Mucosa of descending colon (tissue), 3 donors: ENCODE data around the gene RHBDF2. TPM values are rescaled to one million over a fixed set of nuclear protein-coding genes. Genes with fewer than 3 reads are reported as not detected.

ENCODE experiments used
- ATAC-seq: fragments of 200-7000 bp; cut with Tn5 transposase; one replicate; pipeline ENCODE4 v1.9.1; 2020; ENCODE audit warnings: mild to moderate bottlenecking, moderate library complexity
- DNase-seq, 3 donors: peaks; one replicate each; pipeline ENCODE4 v3.0.0-alpha.2; 2020
- H3K36me3 ChIP-seq: fragments of 200-600 bp; one replicate; pipeline ENCODE4 v1.8.0; 2021; ENCODE audit warnings: low read depth, mild to moderate bottlenecking
- H3K4me1 ChIP-seq: fragments of 200-600 bp; one replicate; pipeline ENCODE4 v1.8.0; 2021; ENCODE audit warnings: low read depth, mild to moderate bottlenecking
- H3K4me3 ChIP-seq: fragments of 200-600 bp; one replicate; pipeline ENCODE4 v1.8.0; 2021; ENCODE audit warnings: mild to moderate bottlenecking
- H3K9me3 ChIP-seq: fragments of 200-600 bp; one replicate; pipeline ENCODE4 v1.8.0; 2021; ENCODE audit warnings: mild to moderate bottlenecking
- CTCF ChIP-seq: fragments of 200-600 bp; IDR thresholded peaks from one replicate; pipeline ENCODE4 v1.8.0; 2022; ENCODE audit warnings: antibody characterized with exemption, mild to moderate bottlenecking
- intact Hi-C, 2 donors: fragments of 100-400 bp; cut with DNase I in 1 of 2; cut with micrococcal nuclease in 1 of 2; formaldehyde crosslinking; loops; one replicate each; pipeline versions ENCODE4 v1.11.0 to v1.11.1; 2022; cut with DNase I, micrococcal nuclease
- total RNA-seq, 3 donors: library from RNA; stranded (reverse); fragmentation: NEBNext Ultra II Directional in 2 of 3; extraction: Animal tissue kit (Norgen Biotek cat#: 25700) in 2 of 3; gene quantifications; one replicate each; pipeline versions ENCODE4 v1.2.1 to v1.2.4, GENCODE V29; 2021 to 2023
- donor health status: DM: no; HTN: no; CAD: no; lungs with moderate emphysema.
- donor health status: DM: no; HTN: no; CAD: no.
- donor health status: DM: no; HTN: yes; CAD: no.

RHBDF2 gene
- total RNA-seq, 3 donors from 2014 or later, result 11.2 to 20.8 (median 18.9) TPM

- Histone ChIP-seq H3K9me3 (no peaks in the 10 kb centered on the region), H3K4me1 (no peaks in the 10 kb centered on the region), H3K36me3 (no peaks in the 10 kb centered on the region), H3K4me3 (no peak overlapping the region)
- ATAC-seq (no peak), DNase-seq (no peak)
- TF ChIP-seq CTCF, result no peak
- intact Hi-C loops, result no loop called here
These were observed 55.4 kb downstream of the RHBDF2 start for GRCh38 chr17:76445697-76446448.

DNA sequence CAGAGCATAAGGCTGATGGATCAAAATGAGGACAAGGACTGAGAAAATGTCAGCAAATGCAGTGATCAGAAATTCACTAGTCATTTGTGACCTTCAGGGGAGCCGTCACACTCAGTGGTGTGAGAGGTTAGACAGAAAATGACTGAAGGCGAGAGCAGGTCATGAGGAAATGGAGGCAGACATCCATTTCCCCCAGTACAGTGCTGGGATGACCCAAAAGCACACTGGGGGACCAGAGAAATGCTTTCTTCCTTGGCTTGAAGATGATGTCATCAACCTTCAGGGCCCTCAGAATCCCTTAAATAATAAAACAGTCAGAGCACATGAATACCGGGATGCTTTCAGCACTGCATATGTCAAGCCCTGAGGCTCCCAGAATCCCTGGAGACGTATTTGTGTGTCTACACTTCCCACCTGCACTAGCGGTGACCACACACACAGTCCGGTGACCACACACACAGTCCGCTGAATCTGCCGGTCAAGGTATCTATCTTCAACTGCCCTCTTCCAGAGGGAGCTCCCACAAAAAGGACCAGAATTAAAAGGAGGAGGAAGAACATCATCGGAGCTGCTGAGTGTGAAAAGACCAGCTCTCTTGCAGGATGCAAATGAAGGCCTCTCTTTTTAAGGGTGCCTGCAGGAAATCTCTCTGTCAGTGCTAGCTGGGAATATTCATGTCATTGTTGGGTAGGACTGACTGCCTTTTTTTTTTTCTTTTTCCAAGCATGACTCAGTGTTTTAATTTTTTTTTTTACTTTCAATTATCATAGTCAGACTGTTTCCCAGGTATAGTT is 56.5 kb downstream of the RHBDF2 start:
- intact Hi-C loops, result no loop called here
- Histone ChIP-seq H3K9me3 (no peaks in the 10 kb centered on the region), H3K36me3 (no peaks in the 10 kb centered on the region), H3K4me3 (no peak overlapping the region), H3K4me1 (no peaks in the 10 kb centered on the region)
- DNase-seq (no peak), ATAC-seq (no peak)
- TF ChIP-seq CTCF, result no peak

DNA sequence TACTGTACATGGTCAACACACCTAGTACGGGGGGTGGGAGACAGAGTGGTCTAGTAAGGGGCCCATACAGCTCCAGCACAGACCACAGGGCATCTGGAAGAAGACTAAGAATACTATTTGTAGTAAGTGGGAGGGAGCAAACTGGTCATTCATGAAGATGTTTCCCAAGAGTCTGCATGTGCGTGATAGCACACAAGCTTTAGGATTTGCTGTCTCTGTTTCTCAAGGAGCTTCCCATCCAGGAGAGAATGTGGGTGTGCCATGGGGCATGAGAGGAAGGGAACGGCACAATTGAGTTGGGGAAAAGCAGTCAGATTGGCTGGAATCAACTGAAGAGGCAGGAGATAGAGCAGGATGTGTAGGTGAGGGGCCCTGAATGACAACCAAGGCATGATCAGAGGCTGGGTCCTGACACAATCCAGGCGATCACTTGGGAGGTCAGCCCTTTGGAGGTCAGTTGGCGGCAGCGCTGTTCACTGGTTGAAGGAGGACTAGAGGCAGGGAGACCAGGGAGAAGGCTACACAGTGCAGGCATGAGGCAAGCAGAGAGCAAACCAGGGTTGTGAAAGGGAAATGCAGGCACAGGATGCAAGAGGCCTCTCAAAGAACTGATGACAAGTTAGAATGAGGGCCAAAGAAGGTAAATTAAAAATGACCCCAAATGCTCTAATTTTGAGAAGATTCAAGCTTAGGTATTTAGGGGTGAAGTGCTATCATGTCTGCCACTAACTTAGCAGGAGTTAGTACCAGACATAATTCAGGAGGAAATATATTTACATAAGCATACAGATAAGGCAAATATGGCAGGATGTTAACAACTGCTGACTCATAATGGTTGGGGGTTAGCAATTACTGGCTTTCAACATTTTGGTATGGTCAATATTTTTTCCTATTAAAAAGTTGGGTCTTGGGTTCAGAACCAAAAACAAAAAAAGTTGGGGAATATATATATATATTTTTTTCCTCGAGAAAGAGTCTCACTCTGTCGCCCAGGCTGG is 58.6 kb downstream of the RHBDF2 start:
- DNase-seq, result no peak
- intact Hi-C loops, result no loop called here
- H3K36me3 ChIP-seq, result no peaks in the 10 kb centered on the region
- H3K4me1 ChIP-seq, result no peaks in the 10 kb centered on the region
- no peak for TF ChIP-seq CTCF
- ATAC-seq, result peak; percentile 42
- H3K9me3 ChIP-seq, result no peaks in the 10 kb centered on the region
- H3K4me3 ChIP-seq, result no peak overlapping the region

DNA sequence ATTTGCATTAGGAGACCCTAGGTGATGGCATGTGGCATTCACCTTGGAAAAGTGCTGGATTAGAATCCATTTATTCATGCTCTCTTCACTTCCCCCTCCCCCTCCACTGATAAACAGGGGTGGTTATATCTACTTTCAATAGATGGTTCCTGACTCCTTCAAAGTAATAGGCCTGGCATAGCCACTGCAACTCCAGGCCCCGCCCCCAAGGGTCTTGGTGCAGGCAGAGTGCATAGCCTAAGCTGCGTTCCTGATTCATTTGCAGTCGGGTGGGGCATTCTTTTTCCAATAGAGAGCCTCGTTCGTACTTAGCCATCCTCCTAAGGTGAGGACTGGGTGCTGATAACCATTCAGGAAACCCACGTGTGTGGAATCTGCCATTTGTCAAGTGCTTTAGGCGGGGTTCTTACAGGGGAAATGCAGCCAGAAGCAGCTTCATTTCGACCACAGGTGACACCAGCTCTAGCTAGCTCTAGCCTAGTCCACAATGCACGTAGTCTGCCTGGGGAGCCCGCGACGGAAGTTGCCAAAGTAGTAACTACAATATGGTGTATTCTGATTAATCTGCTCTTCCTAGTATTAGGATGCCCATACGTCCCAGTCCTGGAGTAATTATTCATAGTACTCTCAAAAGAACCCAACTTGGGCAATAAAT is 59.4 kb downstream of the RHBDF2 start:
- no peak for DNase-seq
- no peak for TF ChIP-seq CTCF
- Histone ChIP-seq H3K36me3 (no peaks in the 10 kb centered on the region), H3K4me3 (no peak overlapping the region), H3K9me3 (no peaks in the 10 kb centered on the region), H3K4me1 (no peaks in the 10 kb centered on the region)
- intact Hi-C loops, result no loop called here
- no peak for ATAC-seq

GRCh38 chr17:76440751-76441362 is 60.4 kb downstream of the RHBDF2 start:
- Histone ChIP-seq H3K4me3 (no peak overlapping the region), H3K4me1 (no peaks in the 10 kb centered on the region), H3K9me3 (no peaks in the 10 kb centered on the region), H3K36me3 (no peaks in the 10 kb centered on the region)
- intact Hi-C loops, result no loop called here
- ATAC-seq (no peak), DNase-seq (no peak)
- TF ChIP-seq CTCF, result no peak
